Astrocyte (in vitro differentiated cells and primary cell): ENCODE results near the gene SFMBT2.

ENCODE experiments used
- CTCF ChIP-seq: IDR thresholded peaks from 2 replicates; pipeline ENCODE4 v1.5.1; 2011; ENCODE audit warnings: low read depth, mild to moderate bottlenecking, inconsistent platforms, low read length, moderate library complexity; ENCODE audit not compliant: insufficient read depth
- EZH2 ChIP-seq: IDR thresholded peaks from 2 replicates; pipeline ENCODE4 v1.6.1; 2012; ENCODE audit warnings: mild to moderate bottlenecking, low read length, inconsistent platforms; ENCODE audit not compliant: insufficient read depth

GRCh38 chr10:7351894-7352293, 58.9 kb downstream of the SFMBT2 start:
- TF ChIP-seq EZH2 (no peak), CTCF (no peak)
